HG02678 (cell line): ENCODE measurements around the gene HACD2.
A peak's percentile ranks its signal among the peaks of the same experiment; 100 is the strongest.
"Not testable (repeated sequence)": the region's sequence is repeated elsewhere in the genome, so short reads cannot be mapped to it uniquely, and the experiment has no call there.

Source experiments
- ATAC-seq: cut with Tn5 transposase; IDR thresholded peaks from one replicate; pipeline ENCODE4 v1.9.1; 2021; ENCODE audit warnings: mild to moderate bottlenecking, moderate library complexity; ENCODE audit not compliant: unreplicated experiment

HACD2 gene

GRCh38 chr3:123527046-123527445 is 57.8 kb downstream of the HACD2 start:
- no peak for ATAC-seq

DNA sequence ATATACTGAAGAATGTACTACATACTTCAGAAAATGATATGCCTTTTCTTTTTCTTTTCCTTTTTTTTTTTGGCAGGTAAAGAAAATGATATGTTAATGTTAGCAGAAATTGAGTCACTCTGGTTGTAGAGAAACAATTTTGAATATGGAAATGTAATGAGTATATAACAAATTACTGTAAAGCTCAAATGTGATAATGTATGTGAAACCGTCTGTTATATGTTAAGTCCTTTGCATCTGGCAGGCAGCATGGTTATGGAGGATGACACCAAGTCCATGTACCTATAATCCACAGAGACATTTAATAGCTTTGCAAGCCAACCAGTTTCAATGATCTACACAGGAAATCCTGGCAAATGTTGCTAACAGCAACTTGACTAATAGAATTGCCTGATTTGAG is 58.4 kb downstream of the HACD2 start:
- no peak for ATAC-seq

DNA sequence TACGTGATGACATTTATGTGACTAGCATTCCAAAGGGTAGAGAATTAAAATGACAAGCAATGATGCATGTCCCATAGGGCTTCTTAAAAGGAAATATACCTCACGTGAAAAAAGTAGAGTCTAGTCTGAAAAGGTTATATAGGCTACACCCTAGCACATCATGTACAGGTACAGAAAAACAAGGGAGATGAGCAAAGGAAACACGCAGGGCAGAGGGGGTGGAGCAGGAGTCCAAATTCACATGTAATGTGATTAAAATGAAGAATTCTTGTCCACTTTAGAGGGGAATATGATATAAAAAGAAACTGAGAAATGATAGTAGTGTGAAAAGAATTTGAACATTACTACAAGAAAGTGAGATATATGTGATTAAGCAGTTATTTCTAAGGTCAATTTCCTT is 59.4 kb downstream of the HACD2 start:
- no peak for ATAC-seq

DNA sequence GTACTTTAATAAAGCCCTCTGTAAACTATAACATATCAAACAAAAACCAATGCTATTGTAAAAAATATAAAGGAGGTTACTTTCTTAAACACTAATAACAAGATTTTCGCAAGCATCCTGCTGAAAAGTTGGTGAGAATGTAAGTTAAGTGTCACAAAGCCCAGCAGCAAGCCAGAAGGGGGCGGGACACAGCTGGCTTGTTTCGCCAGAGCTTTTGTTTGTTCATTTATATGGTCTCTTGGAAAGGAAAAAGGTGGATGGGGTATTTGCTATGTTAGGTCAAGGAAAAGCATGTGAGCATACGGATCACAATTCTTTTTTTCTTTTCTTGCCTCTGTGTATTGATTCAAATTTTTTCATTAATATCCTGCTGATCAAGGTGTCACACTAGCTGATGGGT is 59.9 kb downstream of the HACD2 start:
- ATAC-seq: no peak

GRCh38 chr3:123523023-123523412 is 61.8 kb downstream of the HACD2 start:
- ATAC-seq: peak; percentile 42

GRCh38 chr3:123522320-123523022 is 62.4 kb downstream of the HACD2 start:
- ATAC-seq: no peak

- no peak for ATAC-seq
These were observed 63.5 kb downstream of the HACD2 start for GRCh38 chr3:123521179-123521969.

DNA sequence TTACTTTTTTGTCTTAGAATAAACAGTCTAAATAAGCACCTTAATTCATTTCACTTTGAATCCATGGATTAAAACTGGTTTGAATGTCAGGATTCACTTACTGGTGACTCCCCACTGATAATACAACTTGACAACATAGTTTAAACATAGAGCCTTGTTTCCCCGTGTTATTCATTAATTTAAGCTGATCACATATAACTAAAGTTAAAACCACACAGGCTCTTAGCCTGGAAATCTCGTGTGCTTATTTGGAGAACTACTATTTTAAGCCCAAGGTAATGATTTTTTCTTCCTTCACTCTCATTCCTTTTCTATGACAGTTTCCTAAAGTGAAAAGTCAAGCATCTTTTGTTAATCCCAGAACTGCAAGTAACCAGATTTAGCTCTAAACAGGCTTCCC is 64.2 kb downstream of the HACD2 start:
- ATAC-seq: no peak

- no peak for ATAC-seq
These were observed 65.9 kb downstream of the HACD2 start for GRCh38 chr3:123518892-123519485.

GRCh38 chr3:123511726-123512125 is 73.1 kb downstream of the HACD2 start:
- no peak for ATAC-seq

GRCh38 chr3:123511084-123511483 is 73.8 kb downstream of the HACD2 start:
- no peak for ATAC-seq

- no peak for ATAC-seq
These were observed 76.7 kb downstream of the HACD2 start for GRCh38 chr3:123508178-123508577.

GRCh38 chr3:123505820-123506219 is 79.0 kb downstream of the HACD2 start:
- no peak for ATAC-seq

DNA sequence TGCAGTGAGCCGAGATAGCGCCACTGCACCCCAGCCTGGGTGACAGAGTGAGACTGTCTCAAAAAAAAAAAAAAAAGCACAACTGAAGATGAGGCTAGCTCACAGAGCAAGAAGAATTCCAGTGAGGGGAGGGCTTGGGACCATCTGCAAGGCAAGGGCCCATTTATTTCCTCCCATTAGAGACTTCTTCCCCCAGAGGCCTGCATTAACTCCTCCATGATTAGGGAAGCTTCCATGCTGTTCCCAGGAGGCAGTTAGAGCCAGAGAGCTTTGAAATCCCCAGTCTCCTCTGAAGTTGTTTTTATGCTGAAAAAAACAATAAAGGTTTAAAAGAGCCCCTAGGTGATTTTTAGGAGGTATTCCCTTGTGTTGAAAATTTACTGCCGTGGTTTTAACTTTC is 81.7 kb downstream of the HACD2 start:
- ATAC-seq: no peak

DNA sequence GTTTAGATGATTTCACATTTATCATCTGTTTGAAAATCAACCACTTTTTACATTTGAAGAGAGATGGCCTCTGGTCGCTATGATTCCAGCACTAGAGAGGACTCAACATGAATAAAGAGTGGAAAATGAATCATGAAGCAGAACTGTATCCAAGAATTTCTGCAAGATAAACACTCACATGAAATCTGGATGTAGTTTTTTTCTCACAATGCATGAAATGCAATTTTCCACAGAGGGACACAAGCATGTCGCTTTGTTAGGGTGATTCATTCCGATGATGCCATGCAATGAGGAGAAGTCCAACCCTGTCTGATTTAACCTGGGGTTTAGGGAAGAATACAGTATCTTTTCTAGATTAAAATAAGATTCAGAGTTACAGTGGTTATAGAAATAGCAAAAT is 85.5 kb downstream of the HACD2 start:
- ATAC-seq: no peak

DNA sequence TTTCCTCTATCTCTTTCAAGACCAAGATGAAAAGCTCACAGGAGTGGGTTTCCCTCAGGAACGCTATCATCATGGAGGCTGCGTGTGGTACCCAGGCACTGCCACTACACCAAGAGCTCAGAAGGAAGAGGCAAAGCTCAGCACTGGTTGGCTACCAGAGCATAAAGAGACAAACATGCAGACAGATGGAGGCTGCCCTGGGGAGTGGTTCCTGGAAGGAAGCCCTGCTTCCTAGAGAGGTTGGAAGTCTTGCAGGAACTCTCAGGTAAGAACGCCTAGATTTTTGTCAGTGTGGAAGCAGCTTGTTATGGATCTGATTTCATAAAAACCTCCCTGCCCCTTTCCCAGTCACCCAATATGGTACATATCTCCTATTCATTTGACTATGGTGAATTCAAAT is 86.1 kb downstream of the HACD2 start:
- ATAC-seq: no peak

GRCh38 chr3:123493912-123494311 is 90.9 kb downstream of the HACD2 start:
- no peak for ATAC-seq

DNA sequence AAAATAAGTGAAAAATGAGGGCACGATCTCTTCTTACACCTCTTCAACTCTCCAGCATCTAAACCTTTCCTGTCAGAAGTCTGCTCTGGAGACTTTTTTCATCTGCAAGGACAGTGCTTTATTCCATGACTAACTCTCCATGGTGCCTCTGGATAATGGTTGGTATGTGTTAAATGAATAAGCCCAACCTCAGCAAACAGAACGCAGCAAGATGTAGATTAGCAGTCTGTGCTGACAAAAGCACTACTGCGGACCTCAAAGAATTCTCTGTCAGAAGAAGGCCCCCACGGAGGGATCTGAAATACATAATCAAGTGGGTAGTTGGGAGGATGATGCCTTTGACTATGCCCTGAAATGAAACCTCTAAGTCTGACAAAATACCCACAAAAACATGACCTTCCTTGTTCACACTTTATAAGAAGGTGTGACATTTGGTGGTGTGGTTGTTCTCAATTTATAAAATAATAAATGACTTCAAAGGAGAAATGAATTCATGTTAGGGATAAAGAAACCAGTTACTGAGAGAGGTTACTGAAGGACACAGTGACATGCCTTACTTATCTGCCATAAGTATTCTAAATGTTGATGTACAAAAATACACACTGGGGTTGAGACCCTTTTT is 92.8 kb downstream of the HACD2 start:
- no peak for ATAC-seq

GRCh38 chr3:123489400-123490004 is 95.4 kb downstream of the HACD2 start:
- peak; percentile 48 for ATAC-seq

GRCh38 chr3:123488645-123489347 is 96.1 kb downstream of the HACD2 start:
- ATAC-seq: no peak

DNA sequence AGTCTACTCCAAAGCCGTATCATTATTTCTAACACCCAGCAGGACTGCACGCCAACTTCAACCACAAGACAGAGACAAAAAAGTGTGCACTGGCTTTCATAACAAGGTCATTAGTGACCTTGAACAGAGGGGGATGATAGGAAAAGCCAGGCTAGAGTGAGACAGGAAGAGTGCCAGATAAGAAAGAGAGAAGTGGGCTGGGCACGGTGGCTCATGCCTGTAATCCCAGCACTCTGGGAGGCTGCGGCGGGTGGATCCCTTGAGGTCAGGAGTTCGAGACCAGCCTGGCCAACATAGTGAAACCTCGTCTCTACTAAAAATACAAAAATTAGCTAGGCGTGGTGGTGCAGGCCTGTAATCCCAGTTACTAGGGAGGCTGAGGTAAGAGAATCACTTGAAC is 97.8 kb downstream of the HACD2 start:
- ATAC-seq: not testable (repeated sequence)
